Glomerular visceral epithelial cell (primary cell): ENCODE data around the gene ITSN1.

ENCODE experiments used
- DNase-seq: peaks from one replicate; pipeline ENCODE4 v3.0.0-alpha.2; 2016; ENCODE audit errors: extremely low spot score

ITSN1 gene

GRCh38 chr21:33932731-33933130, 290.4 kb downstream of the ITSN1 start:
- DNase-seq = no peak

DNA sequence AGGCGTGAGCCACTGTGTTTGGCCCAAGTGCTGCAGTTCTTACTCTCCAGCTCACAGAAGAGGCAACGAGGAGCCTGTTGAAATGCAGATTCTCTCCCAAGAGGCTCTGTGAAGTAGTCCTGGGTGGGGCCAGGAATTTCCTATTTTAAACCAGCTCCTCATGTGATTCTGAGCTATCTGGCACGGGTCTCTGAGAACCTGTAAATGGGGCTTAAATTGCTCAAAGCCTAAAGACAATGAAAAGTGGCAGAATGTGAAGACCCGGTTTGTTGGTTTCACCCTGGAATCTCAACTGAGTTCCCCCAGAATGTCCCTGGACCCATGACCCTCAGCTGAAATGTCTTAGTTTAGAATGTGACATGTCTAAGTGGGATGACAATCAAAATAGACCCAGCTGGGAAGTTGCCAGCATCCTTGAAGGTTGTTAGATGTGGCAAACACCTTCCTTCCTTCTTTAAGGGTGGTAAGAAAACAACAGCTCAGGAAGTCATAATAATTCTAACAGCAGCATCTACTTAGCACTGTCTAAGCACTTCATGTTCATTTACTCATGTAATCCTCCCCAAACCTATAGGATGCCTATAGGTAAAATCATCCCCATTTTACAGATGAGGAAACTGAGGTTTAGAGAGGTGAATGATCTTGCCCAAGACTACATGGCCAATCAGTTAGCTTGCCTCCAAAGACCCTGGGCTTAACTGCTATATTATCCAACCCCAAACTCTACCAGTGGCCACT, 294.2 kb downstream of the ITSN1 start:
- DNase-seq = no peak

DNA sequence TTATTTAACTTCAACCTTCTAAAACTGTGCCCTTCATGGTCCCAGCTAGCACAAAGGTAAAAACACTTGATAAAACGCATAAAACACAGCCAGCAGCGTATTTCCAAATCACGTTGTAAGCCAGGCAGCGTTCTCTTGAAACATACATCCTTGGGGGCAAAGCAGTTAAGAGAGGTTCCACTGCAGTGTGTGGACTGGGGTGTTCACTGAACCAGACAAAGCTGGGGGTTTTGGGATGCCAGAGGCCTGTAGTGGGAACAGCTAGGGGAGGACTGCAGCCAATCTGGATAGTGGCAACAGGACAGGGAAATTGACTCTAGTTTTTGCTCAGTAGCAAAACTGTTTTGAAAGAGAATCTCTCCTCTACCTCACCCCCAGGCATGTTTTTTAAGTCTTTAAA, 294.8 kb downstream of the ITSN1 start:
- no peak for DNase-seq

DNA sequence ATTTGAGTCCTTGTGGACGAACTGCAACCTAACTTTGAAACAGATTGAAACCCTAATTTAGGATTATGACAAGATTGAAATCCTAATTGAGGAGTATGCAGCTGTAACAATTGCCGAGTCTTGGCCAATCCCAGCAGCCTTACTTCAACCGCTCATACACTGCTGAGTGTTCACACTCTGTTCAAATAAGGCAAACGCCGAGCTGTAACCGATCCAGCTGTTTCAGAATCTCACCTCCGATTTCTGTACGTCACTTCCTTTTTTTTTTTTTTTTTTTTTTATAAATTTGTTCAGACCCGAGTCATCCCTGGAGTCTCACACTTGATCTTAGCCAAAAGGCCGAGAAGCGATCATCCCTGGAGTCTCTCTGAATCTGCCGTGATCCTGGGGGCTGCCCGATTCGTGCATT, 295.6 kb downstream of the ITSN1 start:
- DNase-seq = no peak

- DNase-seq = no peak
These were observed 296.1 kb downstream of the ITSN1 start for GRCh38 chr21:33938381-33938780.

DNA sequence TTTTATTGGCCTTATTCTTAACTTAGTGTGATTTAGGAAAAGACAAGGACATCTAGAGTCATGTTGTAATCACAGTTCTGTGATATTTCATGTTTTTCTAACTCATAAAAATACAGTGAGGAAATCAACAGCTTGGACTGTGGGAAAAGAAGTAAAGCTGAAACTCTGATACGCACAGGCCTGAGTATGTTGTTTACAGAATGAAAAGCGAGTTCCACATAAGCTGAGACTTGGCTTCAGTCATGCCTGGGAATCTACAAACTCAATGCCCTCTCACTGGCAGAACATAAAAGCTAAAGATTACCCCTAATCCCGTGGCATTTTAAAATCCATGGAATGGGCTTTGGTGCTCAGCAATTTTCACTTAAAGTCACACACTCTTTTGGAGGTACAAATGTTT, 296.9 kb downstream of the ITSN1 start:
- no peak for DNase-seq

DNA sequence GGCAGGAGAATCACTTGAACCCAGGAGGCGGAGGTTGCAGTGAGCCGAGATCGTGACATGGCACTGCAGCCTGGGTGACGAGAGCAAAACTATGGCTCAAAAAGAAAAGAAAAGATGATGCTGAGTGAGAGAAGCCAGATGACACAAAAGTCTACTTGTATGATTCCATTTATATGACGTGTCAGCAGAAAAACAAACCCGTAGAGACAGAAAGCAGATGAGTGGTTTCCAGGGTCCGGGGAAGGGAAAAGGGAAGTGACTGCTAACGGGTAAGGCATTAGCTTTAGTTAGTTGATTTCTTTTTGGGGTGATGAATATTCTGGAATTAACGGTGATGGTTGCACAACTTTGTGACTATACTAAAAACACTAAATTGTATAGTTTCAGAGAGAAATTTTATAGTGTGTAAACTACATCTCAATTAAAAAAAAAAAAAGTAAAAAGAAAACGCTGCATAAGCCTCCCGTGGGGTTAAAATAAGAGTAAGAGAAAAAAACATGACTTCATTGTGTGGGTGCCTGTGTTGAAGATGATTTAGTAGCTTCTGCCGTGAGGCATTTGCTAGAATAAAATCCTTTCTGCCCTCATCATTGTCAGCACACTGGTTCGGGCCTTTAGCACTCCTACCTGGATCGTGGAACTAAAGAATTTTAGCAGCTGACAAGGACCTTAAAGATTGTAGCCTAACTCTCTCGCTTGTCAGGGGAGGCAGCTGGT, 298.0 kb downstream of the ITSN1 start:
- no peak for DNase-seq

GRCh38 chr21:33940881-33941245, 298.6 kb downstream of the ITSN1 start:
- no peak for DNase-seq

DNA sequence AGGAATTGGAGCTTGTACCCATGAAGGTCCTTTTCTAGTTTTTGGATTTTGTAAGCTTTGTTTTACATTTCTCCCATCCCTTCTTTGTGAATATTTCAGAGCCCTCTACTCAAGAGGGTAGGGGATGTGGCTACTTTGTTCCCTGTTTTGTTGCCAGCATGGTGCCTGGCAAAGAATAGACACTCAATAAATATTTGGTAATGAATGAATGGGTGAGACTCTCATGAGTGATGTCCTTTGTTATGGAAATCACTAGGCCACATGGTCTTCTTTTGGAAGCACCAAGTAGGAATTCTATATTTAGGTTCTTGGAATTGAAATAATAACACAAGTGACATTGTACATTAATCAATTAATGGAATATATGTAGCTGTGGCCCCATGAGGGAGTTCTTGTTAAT, 300.1 kb downstream of the ITSN1 start:
- no peak for DNase-seq

DNA sequence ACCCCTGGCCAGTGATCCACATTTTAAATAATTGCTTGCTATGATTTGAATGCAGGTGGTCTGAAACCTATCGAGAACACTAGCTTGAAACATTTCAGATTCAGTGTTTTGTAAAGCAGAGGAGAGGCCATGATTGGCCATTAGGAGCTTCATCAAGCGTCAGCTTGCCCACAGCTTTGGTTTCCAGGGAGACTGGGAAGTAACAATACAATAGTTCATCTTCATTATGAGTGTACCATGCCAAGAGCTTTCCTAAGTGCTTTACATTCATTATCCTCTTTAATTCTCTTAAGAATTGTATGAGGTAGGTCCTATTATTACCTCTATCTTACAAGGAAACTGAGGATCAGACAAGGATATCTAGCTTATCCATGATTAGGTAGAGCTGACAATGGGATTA, 301.0 kb downstream of the ITSN1 start:
- DNase-seq = no peak

DNA sequence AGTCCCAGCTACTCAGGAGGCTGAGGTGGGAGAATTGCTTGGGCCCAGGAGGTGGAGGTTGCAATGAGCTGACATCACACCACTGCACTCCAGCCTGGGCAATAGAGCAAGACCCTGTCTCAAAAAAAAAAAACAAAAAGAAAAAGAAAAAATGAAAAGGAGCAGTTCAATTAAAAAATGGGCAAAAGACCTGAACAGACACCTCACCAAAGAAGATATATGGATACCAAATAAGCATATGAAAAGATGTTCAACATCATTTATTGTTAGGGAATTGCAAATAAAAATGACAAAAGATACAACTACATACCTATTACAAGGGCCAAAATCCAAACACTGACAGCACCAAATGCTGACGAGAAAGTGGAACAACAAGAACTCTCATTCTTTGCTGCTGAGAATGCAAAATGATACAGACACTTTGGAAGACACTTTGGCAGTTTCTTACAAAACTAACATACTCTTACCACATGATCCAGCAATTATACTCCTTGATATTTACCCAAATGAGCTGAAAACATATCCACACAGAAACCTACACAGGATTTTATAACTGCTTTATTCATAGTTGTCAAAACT, 302.0 kb downstream of the ITSN1 start:
- no peak for DNase-seq

DNA sequence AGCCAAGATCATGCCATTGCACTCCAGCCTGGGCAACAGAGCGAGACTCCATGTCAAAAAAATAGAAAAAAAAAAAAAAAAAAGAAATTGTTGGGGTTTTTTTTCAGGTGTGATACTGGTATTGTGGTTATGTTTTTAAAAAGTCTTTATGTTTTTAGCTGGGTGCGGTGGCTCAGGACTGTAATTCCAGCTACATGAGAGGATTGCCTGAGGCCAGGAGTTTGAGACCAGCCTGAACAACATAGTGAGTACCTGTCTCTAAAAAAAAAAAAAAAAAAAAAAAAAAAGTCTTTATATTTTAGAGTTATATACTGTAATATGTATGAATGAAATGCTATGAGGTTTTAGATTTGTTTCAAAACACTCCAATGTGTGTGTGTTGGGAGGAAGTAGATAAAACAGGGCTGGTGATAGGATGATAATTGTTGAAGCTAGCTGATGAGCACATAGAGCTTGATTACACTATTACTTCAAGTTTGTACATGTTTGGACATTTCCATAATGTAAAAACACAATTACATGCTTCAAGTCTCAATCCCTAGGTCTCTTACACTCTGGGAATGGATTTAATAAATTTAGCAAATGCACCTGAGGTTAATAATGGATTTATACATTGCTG, 303.5 kb downstream of the ITSN1 start:
- no peak for DNase-seq

DNA sequence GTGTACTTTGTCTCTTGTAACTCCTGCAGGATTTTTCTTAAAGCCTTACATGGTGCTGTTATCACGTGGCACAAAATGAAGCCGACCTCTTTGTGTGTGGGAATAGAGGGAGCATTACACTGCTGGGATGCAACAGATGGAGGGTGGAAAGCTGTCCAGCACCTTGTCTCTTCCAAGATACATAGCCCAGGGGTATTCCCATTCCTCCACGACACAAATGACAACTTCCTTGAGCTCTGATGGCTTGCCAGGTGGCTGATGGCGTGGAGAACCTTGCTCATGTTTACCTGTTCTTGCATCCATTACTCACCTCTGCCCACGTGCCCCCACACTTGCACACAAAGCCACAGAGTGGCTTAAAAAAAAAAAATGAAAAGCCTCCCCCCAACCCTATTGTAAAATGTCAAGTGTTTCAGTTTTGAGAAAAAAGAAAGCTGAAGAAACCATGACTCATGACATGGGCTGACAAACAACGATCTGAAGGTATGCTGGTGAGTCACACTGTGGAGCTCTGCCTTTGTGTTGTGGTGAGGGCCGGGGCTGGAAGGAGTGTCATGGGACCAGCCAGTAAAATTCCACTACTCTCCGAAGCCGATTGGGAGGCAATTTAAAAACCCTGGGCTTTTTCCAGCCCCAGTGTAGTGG, 305.3 kb downstream of the ITSN1 start:
- peak; percentile 94 for DNase-seq

- peak; percentile 78 for DNase-seq
These were observed 306.0 kb downstream of the ITSN1 start for GRCh38 chr21:33948096-33948950.

DNA sequence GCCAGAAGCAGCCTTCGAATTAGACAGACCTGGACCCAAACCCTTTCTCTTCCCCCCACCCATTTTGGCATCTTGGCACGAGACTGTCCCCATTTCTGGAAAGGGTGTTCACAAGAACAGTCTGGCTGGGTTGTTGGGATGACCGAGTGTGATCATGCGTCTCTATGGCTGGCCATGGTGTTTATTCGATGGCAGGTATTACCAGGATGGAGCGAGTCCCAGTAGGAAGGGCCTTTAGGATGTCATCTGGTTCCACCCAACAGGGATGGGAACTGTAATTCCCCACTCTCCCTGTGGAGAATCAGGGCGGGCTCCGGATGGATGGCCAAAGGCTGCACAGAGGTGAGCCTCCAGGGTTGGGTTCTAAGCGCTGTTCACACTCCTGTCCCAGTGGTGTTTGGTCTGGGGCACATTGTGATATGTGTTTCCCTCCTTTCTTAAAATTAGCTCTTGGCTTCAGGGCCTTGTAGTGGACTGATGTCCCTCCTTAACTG, 306.7 kb downstream of the ITSN1 start:
- no peak for DNase-seq
